Measurements from ENCODE around the gene P2RY2. TPM values are rescaled to one million over a fixed set of nuclear protein-coding genes. Genes with fewer than 3 reads are reported as not detected.

The P2RY2 gene
- total RNA-seq = 1.2 and 1.6 TPM in 2 replicates

GRCh38 chr11:73218106-73218829 lies at the start of gene P2RY2:
Gene P2RY2 (plus strand): TSS chr11:73218281. CDS start chr11:73234160, 15,879 bp downstream.

GRCh38 chr11:73271936-73272679 lies 54.0 kb downstream of the P2RY2 start, which contains the start of gene P2RY6:
Gene P2RY6 (plus strand): TSS chr11:73272338. CDS start chr11:73296519, 24,181 bp downstream.

Other genes starting within 250 kb of the P2RY2 start
- gene FCHSD2, start 76.0 kb upstream of the P2RY2 start, total RNA-seq = 16.2 and 32.4 TPM in 2 replicates
- gene P2RY6, start 54.1 kb downstream of the P2RY2 start, total RNA-seq = 2.6 and 2.9 TPM in 2 replicates
- 31.4 and 58.3 TPM in 2 replicates for gene ARHGEF17, start 90.0 kb downstream of the P2RY2 start, total RNA-seq
- 1.8 and 3.0 TPM in 2 replicates for gene RELT, start 158.1 kb downstream of the P2RY2 start, total RNA-seq

All from aortic smooth muscle cell (primary cell).